Mesenchymal stem cell (in vitro differentiated cells and primary cell): ENCODE data around the gene LZTS2.
"Not testable (repeated sequence)": the region's sequence is repeated elsewhere in the genome, so short reads cannot be mapped to it uniquely, and the experiment has no call there.

Source experiments
- DNase-seq: peaks from one replicate; pipeline ENCODE4 v3.0.0-alpha.2; 2013
- H2AFZ ChIP-seq: one replicate; pipeline ENCODE4 v1.6.1; 2013; ENCODE audit warnings: low read depth, mild to moderate bottlenecking, control low read depth, inconsistent platforms, low read length, moderate library complexity
- H2AK5ac ChIP-seq: 2 replicates; pipeline ENCODE4 v1.6.1; 2013; ENCODE audit warnings: low read length, moderate library complexity, mild to moderate bottlenecking, inconsistent platforms; ENCODE audit not compliant: severe bottlenecking
- H2BK120ac ChIP-seq: one replicate; pipeline ENCODE4 v1.6.1; 2013; ENCODE audit warnings: low read depth, mild to moderate bottlenecking, inconsistent platforms, low read length, moderate library complexity
- H2BK12ac ChIP-seq, 2 experiments: one replicate each; pipeline ENCODE4 v1.6.1; 2013; ENCODE audit warnings: inconsistent platforms in 2 of 2, low read length in 2 of 2, mild to moderate bottlenecking in 2 of 2, moderate library complexity in 2 of 2, control low read depth in 1 of 2
- H2BK15ac ChIP-seq: one replicate; pipeline ENCODE4 v1.6.1; 2013; ENCODE audit warnings: mild to moderate bottlenecking, low read depth, inconsistent platforms; ENCODE audit not compliant: poor library complexity, severe bottlenecking
- H2BK5ac ChIP-seq: 2 replicates; pipeline ENCODE4 v1.6.1; 2013; ENCODE audit warnings: low read depth, mild to moderate bottlenecking, low read length, control low read depth, inconsistent platforms; ENCODE audit not compliant: poor library complexity, severe bottlenecking
- H3K14ac ChIP-seq, 2 experiments: one replicate each; pipeline ENCODE4 v1.6.1; 2013; ENCODE audit warnings: inconsistent platforms in 2 of 2, low read length in 2 of 2, control low read depth in 1 of 2, mild to moderate bottlenecking in 1 of 2, moderate library complexity in 1 of 2
- H3K18ac ChIP-seq, 2 experiments: one replicate each; pipeline ENCODE4 v1.6.1; 2013; ENCODE audit warnings: inconsistent platforms in 2 of 2, low read length in 2 of 2, control low read depth in 1 of 2, low read depth in 1 of 2, mild to moderate bottlenecking in 1 of 2
- H3K23ac ChIP-seq, 2 experiments: one replicate each; pipeline ENCODE4 v1.6.1; 2013; ENCODE audit warnings: inconsistent platforms in 2 of 2, low read length in 2 of 2, mild to moderate bottlenecking in 2 of 2, moderate library complexity in 2 of 2, control low read depth in 1 of 2
- H3K27ac ChIP-seq: 2 replicates; pipeline ENCODE4 v1.5.1; 2013; ENCODE audit warnings: mild to moderate bottlenecking, moderate library complexity, low read length, control low read depth, inconsistent platforms; ENCODE audit not compliant: poor library complexity, severe bottlenecking
- H3K27me3 ChIP-seq, 2 experiments: 2 replicates each; pipeline versions ENCODE4 v1.6.1 to v1.7.0; 2013; ENCODE audit warnings: low read length in 2 of 2, mild to moderate bottlenecking in 2 of 2, moderate library complexity in 2 of 2, control low read depth in 1 of 2, inconsistent platforms in 1 of 2; ENCODE audit not compliant: control insufficient read depth in 1 of 2, insufficient read depth in 1 of 2
- H3K36me3 ChIP-seq, 2 experiments: 2 replicates each; pipeline versions ENCODE4 v1.6.1 to v1.7.0; 2013; ENCODE audit warnings: low read length in 2 of 2, control low read depth in 1 of 2, inconsistent platforms in 1 of 2, low read depth in 1 of 2, mild to moderate bottlenecking in 1 of 2; ENCODE audit not compliant: insufficient read depth in 2 of 2, control insufficient read depth in 1 of 2
- H3K4ac ChIP-seq, 2 experiments: one replicate each; pipeline ENCODE4 v1.6.1; 2013; ENCODE audit warnings: inconsistent platforms in 2 of 2, low read length in 2 of 2, mild to moderate bottlenecking in 2 of 2, moderate library complexity in 2 of 2, control low read depth in 1 of 2, low read depth in 1 of 2
- H3K4me1 ChIP-seq: 2 replicates; pipeline ENCODE4 v1.6.1; 2013; ENCODE audit warnings: low read depth, low read length, control low read depth; ENCODE audit not compliant: control insufficient read depth, insufficient read depth
- H3K4me2 ChIP-seq: 2 replicates; pipeline ENCODE4 v1.6.1; 2013; ENCODE audit warnings: low read length, mild to moderate bottlenecking, inconsistent platforms; ENCODE audit not compliant: poor library complexity, severe bottlenecking
- H3K4me3 ChIP-seq, 2 experiments: 2 replicates each; pipeline versions ENCODE4 v1.5.1 to v1.7.0; 2013; ENCODE audit warnings: low read length in 2 of 2, mild to moderate bottlenecking in 2 of 2, control low read depth in 1 of 2, low read depth in 1 of 2; ENCODE audit not compliant: insufficient read depth in 1 of 2
- H3K79me1 ChIP-seq: replicated peaks from 2 replicates; pipeline ENCODE4 v1.6.1; 2013; ENCODE audit warnings: mild to moderate bottlenecking, control low read depth, low read length, inconsistent platforms; ENCODE audit not compliant: poor library complexity, severe bottlenecking
- H3K9ac ChIP-seq: 2 replicates; pipeline ENCODE4 v1.7.0; 2013; ENCODE audit warnings: mild to moderate bottlenecking, low read length, moderate library complexity
- H3K9me3 ChIP-seq: 2 replicates; pipeline ENCODE4 v1.7.0; 2013; ENCODE audit warnings: mild to moderate bottlenecking, low read length; ENCODE audit not compliant: control insufficient read depth
- H4K8ac ChIP-seq: one replicate; pipeline ENCODE4 v1.6.1; 2013; ENCODE audit warnings: inconsistent platforms, mild to moderate bottlenecking, low read length, moderate library complexity
- H4K91ac ChIP-seq: one replicate; pipeline ENCODE4 v1.6.1; 2013; ENCODE audit warnings: mild to moderate bottlenecking, low read length, inconsistent platforms
- WGBS: methylation state at CpG from one replicate; pipeline ENCODE4 v1.1.7; 2013; ENCODE audit warnings: mixed read lengths; 5-methylcytosine and 5-hydroxymethylcytosine counted together

LZTS2 gene

GRCh38 chr10:100970914-100971811, 28.4 kb upstream of the LZTS2 start:
- no peak overlapping the region for H3K14ac ChIP-seq
- H4K91ac ChIP-seq, result no peak overlapping the region
- no peak for DNase-seq
- H4K8ac ChIP-seq, result no peak overlapping the region
- peak overlapping the region; percentile 21 for H3K27ac ChIP-seq
- no peaks in the 10 kb centered on the region for H3K79me1 ChIP-seq
- H3K23ac ChIP-seq, result no peak overlapping the region
- no peak overlapping the region for H2BK120ac ChIP-seq
- H2BK5ac ChIP-seq, result no peak overlapping the region
- H3K27me3 ChIP-seq, result no peaks in the 10 kb centered on the region
- no peak overlapping the region for H2BK15ac ChIP-seq
- no peak overlapping the region for H3K4me3 ChIP-seq
- WGBS, result 93% methylated on average over 4 of the region's 4 CpGs
- H3K9me3 ChIP-seq, result no peaks in the 10 kb centered on the region
- no peak overlapping the region for H3K18ac ChIP-seq
- H3K36me3 ChIP-seq, result peaks cover 10 to 14% of the 10 kb centered on the region in 2 experiments
- no peak overlapping the region for H2BK12ac ChIP-seq
- peaks cover 34% of the 10 kb centered on the region for H3K4me1 ChIP-seq
- H2AFZ ChIP-seq, result no peak overlapping the region
- H3K9ac ChIP-seq, result no peak overlapping the region
- H2AK5ac ChIP-seq, result no peak overlapping the region
- H3K4ac ChIP-seq, result no peak overlapping the region
- H3K4me2 ChIP-seq, result no peak overlapping the region

- WGBS, result 81% methylated on average over 13 of the region's 13 CpGs
These were observed 27.3 kb upstream of the LZTS2 start for GRCh38 chr10:100972115-100972903.

GRCh38 chr10:100972904-100973535, 26.6 kb upstream of the LZTS2 start:
- Histone ChIP-seq H3K27ac (no peak overlapping the region), H3K14ac (no peak overlapping the region), H3K4me3 (no peak overlapping the region), H2BK5ac (no peak overlapping the region), H3K4me2 (no peak overlapping the region), H3K4me1 (peaks cover 34% of the 10 kb centered on the region), H3K9me3 (no peaks in the 10 kb centered on the region), H3K79me1 (no peaks in the 10 kb centered on the region), H3K36me3 (peaks cover 5 to 14% of the 10 kb centered on the region in 2 experiments), H2BK12ac (no peak overlapping the region), H3K23ac (no peak overlapping the region), H4K8ac (no peak overlapping the region), H3K18ac (no peak overlapping the region), H2BK15ac (no peak overlapping the region), H3K4ac (no peak overlapping the region), H3K27me3 (no peaks in the 10 kb centered on the region), H4K91ac (no peak overlapping the region), H3K9ac (no peak overlapping the region), H2BK120ac (no peak overlapping the region), H2AK5ac (no peak overlapping the region), H2AFZ (no peak overlapping the region)
- WGBS, result 95% methylated on average over 6 of the region's 6 CpGs
- DNase-seq, result no peak

More at GRCh38 chr10:100972115-100972903, 27.3 kb upstream of the LZTS2 start:
- Histone ChIP-seq H2AFZ (no peak overlapping the region), H3K9ac (no peak overlapping the region), H3K4me2 (no peak overlapping the region), H3K18ac (no peak overlapping the region), H3K27me3 (no peaks in the 10 kb centered on the region), H3K23ac (no peak overlapping the region), H3K14ac (no peak overlapping the region), H3K4me1 (peaks cover 34% of the 10 kb centered on the region), H2BK15ac (no peak overlapping the region), H3K4ac (no peak overlapping the region), H4K91ac (no peak overlapping the region), H2BK120ac (no peak overlapping the region), H3K27ac (no peak overlapping the region), H4K8ac (no peak overlapping the region), H3K36me3 (peaks cover 4 to 10% of the 10 kb centered on the region in 2 experiments), H2BK5ac (no peak overlapping the region), H3K9me3 (no peaks in the 10 kb centered on the region), H2BK12ac (no peak overlapping the region), H3K79me1 (no peaks in the 10 kb centered on the region), H2AK5ac (peak overlapping the region; percentile 29), H3K4me3 (no peak overlapping the region)
- DNase-seq, result no peak

GRCh38 chr10:100975397-100975796, 24.2 kb upstream of the LZTS2 start:
- WGBS, result 85% methylated on average over 8 of the region's 8 CpGs
- not testable (repeated sequence) for H3K4me3 ChIP-seq, H2AFZ ChIP-seq

More at GRCh38 chr10:100975397-100975796, 24.2 kb upstream of the LZTS2 start:
- not testable (repeated sequence) for H3K4ac ChIP-seq, H2BK12ac ChIP-seq, H3K27me3 ChIP-seq, H3K9me3 ChIP-seq, H2BK15ac ChIP-seq, DNase-seq, H2BK5ac ChIP-seq, H2BK120ac ChIP-seq, H3K9ac ChIP-seq, H3K79me1 ChIP-seq, H3K14ac ChIP-seq, H3K18ac ChIP-seq, H3K4me2 ChIP-seq, H2AK5ac ChIP-seq, H4K91ac ChIP-seq, H3K23ac ChIP-seq, H4K8ac ChIP-seq, H3K27ac ChIP-seq
- H3K36me3 ChIP-seq, result peaks cover 23 to 36% of the 10 kb centered on the region in 2 experiments
- peaks cover 22% of the 10 kb centered on the region for H3K4me1 ChIP-seq
